ENCODE results near the gene TNFRSF25.
A peak's percentile ranks its signal among the peaks of the same experiment; 100 is the strongest.

TNFRSF25 gene

GRCh38 chr1:6427441-6428390 is 38.3 kb downstream of the TNFRSF25 start:
- TF ChIP-seq, protein P1, sequence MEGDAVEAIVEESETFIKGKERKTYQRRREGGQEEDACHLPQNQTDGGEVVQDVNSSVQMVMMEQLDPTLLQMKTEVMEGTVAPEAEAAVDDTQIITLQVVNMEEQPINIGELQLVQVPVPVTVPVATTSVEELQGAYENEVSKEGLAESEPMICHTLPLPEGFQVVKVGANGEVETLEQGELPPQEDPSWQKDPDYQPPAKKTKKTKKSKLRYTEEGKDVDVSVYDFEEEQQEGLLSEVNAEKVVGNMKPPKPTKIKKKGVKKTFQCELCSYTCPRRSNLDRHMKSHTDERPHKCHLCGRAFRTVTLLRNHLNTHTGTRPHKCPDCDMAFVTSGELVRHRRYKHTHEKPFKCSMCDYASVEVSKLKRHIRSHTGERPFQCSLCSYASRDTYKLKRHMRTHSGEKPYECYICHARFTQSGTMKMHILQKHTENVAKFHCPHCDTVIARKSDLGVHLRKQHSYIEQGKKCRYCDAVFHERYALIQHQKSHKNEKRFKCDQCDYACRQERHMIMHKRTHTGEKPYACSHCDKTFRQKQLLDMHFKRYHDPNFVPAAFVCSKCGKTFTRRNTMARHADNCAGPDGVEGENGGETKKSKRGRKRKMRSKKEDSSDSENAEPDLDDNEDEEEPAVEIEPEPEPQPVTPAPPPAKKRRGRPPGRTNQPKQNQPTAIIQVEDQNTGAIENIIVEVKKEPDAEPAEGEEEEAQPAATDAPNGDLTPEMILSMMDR (IDR thresholded peaks at IDR 0.05; ENCODE audit: extremely low read depth, insufficient read depth, missing control alignments) = no peak
- DNase-seq (ENCODE audit: low spot score) = no peak
- in situ Hi-C loops (cut with MboI; ENCODE audit: low pct_unique_long_range_greater_than_20kb, low sequenced_read_pairs, unreplicated experiment) = no loop called here

DNA sequence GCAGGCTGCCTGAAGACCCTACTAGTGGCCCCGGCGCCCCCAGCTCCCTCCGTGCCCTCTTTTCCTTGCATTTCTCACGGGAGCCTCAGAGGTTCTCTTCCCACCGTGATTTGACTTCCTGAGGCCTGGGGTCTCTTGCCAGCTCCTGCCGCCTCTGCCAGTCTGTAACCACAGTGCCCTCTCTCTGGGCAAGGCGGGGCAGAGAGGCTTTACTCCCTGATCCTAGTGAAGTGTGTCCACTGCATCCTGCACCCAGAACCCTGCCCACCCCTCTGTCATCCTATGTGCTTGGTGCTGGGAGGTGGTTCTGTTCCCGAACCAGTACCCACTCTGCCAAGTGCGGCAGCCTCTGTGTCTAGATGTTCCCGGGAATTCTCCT is 39.0 kb downstream of the TNFRSF25 start:
- in situ Hi-C loops (cut with MboI; ENCODE audit: low pct_unique_long_range_greater_than_20kb, low sequenced_read_pairs, unreplicated experiment) = no loop called here
- TF ChIP-seq, protein P1 (IDR thresholded peaks at IDR 0.05; ENCODE audit: extremely low read depth, insufficient read depth, missing control alignments) = no peak
- peak; percentile 20 for DNase-seq (ENCODE audit: low spot score)

- DNase-seq (ENCODE audit: low spot score) = peak; percentile 19
- TF ChIP-seq, protein P1 (IDR thresholded peaks at IDR 0.05; ENCODE audit: extremely low read depth, insufficient read depth, missing control alignments) = no peak
- in situ Hi-C loops (cut with MboI; ENCODE audit: low pct_unique_long_range_greater_than_20kb, low sequenced_read_pairs, unreplicated experiment) = no loop called here
Observed at GRCh38 chr1:6426277-6426971, 39.5 kb downstream of the TNFRSF25 start.

GRCh38 chr1:6425658-6426057 is 40.3 kb downstream of the TNFRSF25 start:
- in situ Hi-C loops (cut with MboI; ENCODE audit: low pct_unique_long_range_greater_than_20kb, low sequenced_read_pairs, unreplicated experiment) = no loop called here
- TF ChIP-seq, protein P1 (IDR thresholded peaks at IDR 0.05; ENCODE audit: extremely low read depth, insufficient read depth, missing control alignments) = no peak
- no peak for DNase-seq (ENCODE audit: low spot score)

DNA sequence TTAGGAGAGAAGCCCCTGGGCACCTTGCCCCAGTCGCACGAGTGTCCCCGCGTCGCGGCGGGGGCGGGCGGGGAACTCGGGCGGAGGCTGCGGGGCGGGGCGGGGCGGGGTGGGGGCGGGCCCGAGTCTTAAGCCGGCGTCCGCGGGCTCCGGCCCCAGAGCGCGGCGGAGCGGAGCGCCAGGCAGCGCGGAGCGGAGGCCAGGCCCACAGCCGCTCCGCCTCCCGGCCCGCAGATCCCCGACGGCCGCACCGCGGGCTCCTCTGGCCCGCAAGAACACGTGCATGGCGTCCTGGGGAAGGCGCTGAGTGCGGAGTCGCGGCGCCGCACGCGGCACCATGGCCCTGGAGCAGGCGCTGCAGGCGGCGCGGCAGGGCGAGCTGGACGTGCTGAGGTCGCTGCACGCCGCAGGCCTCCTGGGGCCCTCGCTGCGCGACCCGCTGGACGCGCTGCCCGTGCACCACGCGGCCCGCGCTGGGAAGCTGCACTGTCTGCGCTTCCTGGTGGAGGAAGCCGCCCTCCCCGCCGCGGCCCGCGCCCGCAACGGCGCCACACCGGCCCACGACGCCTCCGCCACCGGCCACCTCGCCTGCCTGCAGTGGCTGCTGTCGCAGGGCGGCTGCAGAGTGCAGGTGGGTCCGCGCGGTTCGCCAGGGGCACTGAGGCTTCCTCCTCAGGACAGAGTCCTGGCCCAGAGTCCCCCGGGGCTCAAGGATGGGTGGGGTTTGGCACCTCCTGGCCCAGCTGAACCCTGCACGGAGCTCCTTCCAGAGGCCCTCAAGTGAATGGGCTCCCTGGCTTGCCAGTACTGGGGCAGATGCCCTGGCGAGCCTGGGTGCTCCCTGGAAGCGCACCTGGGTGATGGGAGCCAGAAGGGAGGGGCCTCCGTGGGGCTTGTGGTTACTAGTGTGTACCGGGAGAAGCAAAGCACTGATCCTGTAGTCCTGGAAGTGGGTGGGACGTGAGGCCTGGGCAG is 41.1 kb downstream of the TNFRSF25 start, which contains the start of gene ESPN:
Gene ESPN (plus strand): TSS at position 158 of the 975 bp plus-strand sequence. CDS start 180 bp downstream, at position 338.
- in situ Hi-C loops (cut with MboI; ENCODE audit: low pct_unique_long_range_greater_than_20kb, low sequenced_read_pairs, unreplicated experiment) = no loop called here
- DNase-seq (ENCODE audit: low spot score) = peak; percentile 85
- TF ChIP-seq, protein P1 (IDR thresholded peaks at IDR 0.05; ENCODE audit: extremely low read depth, insufficient read depth, missing control alignments) = no peak
